ENCODE data around the gene CELSR1.

DNA sequence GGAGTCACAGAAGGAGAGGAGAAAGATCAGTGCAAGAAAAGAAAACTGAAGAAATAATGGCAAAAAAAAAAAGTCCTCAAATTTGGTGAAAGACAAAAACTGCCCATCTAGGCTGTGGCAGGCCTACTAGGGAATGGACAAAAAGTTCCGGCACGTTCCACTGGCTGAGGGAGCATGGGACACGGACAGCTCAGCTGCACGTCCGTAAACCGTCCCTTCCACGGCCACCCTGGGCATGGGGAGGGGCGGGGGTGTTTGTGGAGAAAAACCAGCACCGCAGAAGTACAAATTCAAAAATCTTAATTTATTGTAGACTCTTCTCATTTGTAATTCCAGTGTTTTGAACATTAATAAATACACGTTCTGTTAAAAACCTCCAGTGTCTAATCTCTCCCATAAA lies 176.5 kb downstream of the CELSR1 start:
- TF ChIP-seq, protein P1, sequence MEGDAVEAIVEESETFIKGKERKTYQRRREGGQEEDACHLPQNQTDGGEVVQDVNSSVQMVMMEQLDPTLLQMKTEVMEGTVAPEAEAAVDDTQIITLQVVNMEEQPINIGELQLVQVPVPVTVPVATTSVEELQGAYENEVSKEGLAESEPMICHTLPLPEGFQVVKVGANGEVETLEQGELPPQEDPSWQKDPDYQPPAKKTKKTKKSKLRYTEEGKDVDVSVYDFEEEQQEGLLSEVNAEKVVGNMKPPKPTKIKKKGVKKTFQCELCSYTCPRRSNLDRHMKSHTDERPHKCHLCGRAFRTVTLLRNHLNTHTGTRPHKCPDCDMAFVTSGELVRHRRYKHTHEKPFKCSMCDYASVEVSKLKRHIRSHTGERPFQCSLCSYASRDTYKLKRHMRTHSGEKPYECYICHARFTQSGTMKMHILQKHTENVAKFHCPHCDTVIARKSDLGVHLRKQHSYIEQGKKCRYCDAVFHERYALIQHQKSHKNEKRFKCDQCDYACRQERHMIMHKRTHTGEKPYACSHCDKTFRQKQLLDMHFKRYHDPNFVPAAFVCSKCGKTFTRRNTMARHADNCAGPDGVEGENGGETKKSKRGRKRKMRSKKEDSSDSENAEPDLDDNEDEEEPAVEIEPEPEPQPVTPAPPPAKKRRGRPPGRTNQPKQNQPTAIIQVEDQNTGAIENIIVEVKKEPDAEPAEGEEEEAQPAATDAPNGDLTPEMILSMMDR (IDR thresholded peaks at IDR 0.05): no peak
- no peak for TF ChIP-seq EP300 (IDR thresholded peaks at IDR 0.05)

Data from sigmoid colon (tissue), 4 donors.